Neuron (in vitro differentiated cells): Measurements from ENCODE around the gene SRRD.

ENCODE experiments used
- H2AFZ ChIP-seq: one replicate; pipeline ENCODE4 v1.6.1; 2013; ENCODE audit warnings: low read depth, mild to moderate bottlenecking, inconsistent platforms, low read length, moderate library complexity
- H3K27me3 ChIP-seq: one replicate; pipeline ENCODE4 v1.6.1; 2013; ENCODE audit warnings: low read length; ENCODE audit not compliant: insufficient read depth
- H3K36me3 ChIP-seq: one replicate; pipeline ENCODE4 v1.6.1; 2013; ENCODE audit warnings: low read length; ENCODE audit not compliant: insufficient read depth
- H3K4me1 ChIP-seq: one replicate; pipeline ENCODE4 v1.6.1; 2013; ENCODE audit warnings: low read length; ENCODE audit not compliant: insufficient read depth
- H3K4me3 ChIP-seq: 2 replicates; pipeline ENCODE4 v1.5.1; 2013; ENCODE audit warnings: mild to moderate bottlenecking, low read length, moderate library complexity
- H3K9me3 ChIP-seq: one replicate; pipeline ENCODE4 v1.6.1; 2013; ENCODE audit warnings: low read length

The SRRD gene

GRCh38 chr22:26447584-26448329 is 35.9 kb upstream of the SRRD start:
- H3K27me3 ChIP-seq = no peaks in the 10 kb centered on the region
- H3K9me3 ChIP-seq = no peaks in the 10 kb centered on the region
- H2AFZ ChIP-seq = no peak overlapping the region
- peaks cover 23% of the 10 kb centered on the region for H3K36me3 ChIP-seq
- H3K4me1 ChIP-seq = no peaks in the 10 kb centered on the region
- no peak overlapping the region for H3K4me3 ChIP-seq

GRCh38 chr22:26448334-26448733 is 35.3 kb upstream of the SRRD start:
- Histone ChIP-seq H3K27me3 (no peaks in the 10 kb centered on the region), H3K36me3 (peaks cover 28% of the 10 kb centered on the region), H3K4me3 (no peak overlapping the region), H3K4me1 (no peaks in the 10 kb centered on the region), H3K9me3 (no peaks in the 10 kb centered on the region), H2AFZ (no peak overlapping the region)

GRCh38 chr22:26448941-26449340 is 34.7 kb upstream of the SRRD start:
- Histone ChIP-seq H3K36me3 (peaks cover 35% of the 10 kb centered on the region), H3K9me3 (no peaks in the 10 kb centered on the region)

GRCh38 chr22:26450453-26451185 is 33.1 kb upstream of the SRRD start:
- no peaks in the 10 kb centered on the region for H3K4me1 ChIP-seq
- no peak overlapping the region for H2AFZ ChIP-seq
- no peak overlapping the region for H3K4me3 ChIP-seq
- no peaks in the 10 kb centered on the region for H3K27me3 ChIP-seq
- H3K9me3 ChIP-seq = no peaks in the 10 kb centered on the region
- H3K36me3 ChIP-seq = peaks cover 37% of the 10 kb centered on the region

More at GRCh38 chr22:26448941-26449340, 34.7 kb upstream of the SRRD start:
- Histone ChIP-seq H3K27me3 (no peaks in the 10 kb centered on the region), H3K4me3 (no peak overlapping the region), H2AFZ (no peak overlapping the region), H3K4me1 (no peaks in the 10 kb centered on the region)

- Histone ChIP-seq H3K36me3 (peaks cover 45% of the 10 kb centered on the region), H3K4me1 (no peaks in the 10 kb centered on the region), H3K9me3 (peaks cover 3% of the 10 kb centered on the region)
These were observed 31.3 kb upstream of the SRRD start for GRCh38 chr22:26452236-26453016.

GRCh38 chr22:26453216-26453615 is 30.5 kb upstream of the SRRD start:
- H3K9me3 ChIP-seq = peaks cover 3% of the 10 kb centered on the region
- H2AFZ ChIP-seq = no peak overlapping the region
- peaks cover 53% of the 10 kb centered on the region for H3K36me3 ChIP-seq
- no peaks in the 10 kb centered on the region for H3K27me3 ChIP-seq
- no peaks in the 10 kb centered on the region for H3K4me1 ChIP-seq
- H3K4me3 ChIP-seq = no peak overlapping the region

More at GRCh38 chr22:26452236-26453016, 31.3 kb upstream of the SRRD start:
- Histone ChIP-seq H3K4me3 (no peak overlapping the region), H3K27me3 (no peaks in the 10 kb centered on the region), H2AFZ (no peak overlapping the region)

GRCh38 chr22:26453812-26454500 is 29.7 kb upstream of the SRRD start:
- H2AFZ ChIP-seq = no peak overlapping the region
- H3K4me3 ChIP-seq = no peak overlapping the region
- H3K4me1 ChIP-seq = no peaks in the 10 kb centered on the region
- H3K9me3 ChIP-seq = peaks cover 3% of the 10 kb centered on the region
- H3K36me3 ChIP-seq = peaks cover 58% of the 10 kb centered on the region
- H3K27me3 ChIP-seq = no peaks in the 10 kb centered on the region

- no peaks in the 10 kb centered on the region for H3K27me3 ChIP-seq
- no peak overlapping the region for H3K4me3 ChIP-seq
- peaks cover 3% of the 10 kb centered on the region for H3K9me3 ChIP-seq
- H3K36me3 ChIP-seq = peaks cover 49% of the 10 kb centered on the region
- peaks cover 16% of the 10 kb centered on the region for H3K4me1 ChIP-seq
- no peak overlapping the region for H2AFZ ChIP-seq
These were observed 25.9 kb upstream of the SRRD start for GRCh38 chr22:26457661-26458272.

GRCh38 chr22:26460202-26460601 is 23.5 kb upstream of the SRRD start:
- H3K4me3 ChIP-seq = no peak overlapping the region
- H3K9me3 ChIP-seq = peaks cover 3% of the 10 kb centered on the region
- H3K27me3 ChIP-seq = no peaks in the 10 kb centered on the region
- H3K36me3 ChIP-seq = peaks cover 54% of the 10 kb centered on the region
- H2AFZ ChIP-seq = no peak overlapping the region
- H3K4me1 ChIP-seq = peaks cover 30% of the 10 kb centered on the region

- peaks cover 30% of the 10 kb centered on the region for H3K4me1 ChIP-seq
- no peaks in the 10 kb centered on the region for H3K9me3 ChIP-seq
- H3K36me3 ChIP-seq = peaks cover 60% of the 10 kb centered on the region
- H3K27me3 ChIP-seq = no peaks in the 10 kb centered on the region
- no peak overlapping the region for H2AFZ ChIP-seq
- no peak overlapping the region for H3K4me3 ChIP-seq
These were observed 22.4 kb upstream of the SRRD start for GRCh38 chr22:26461188-26461810.

- H3K9me3 ChIP-seq = no peaks in the 10 kb centered on the region
- no peak overlapping the region for H3K4me3 ChIP-seq
- no peak overlapping the region for H2AFZ ChIP-seq
- peaks cover 30% of the 10 kb centered on the region for H3K4me1 ChIP-seq
- peaks cover 66% of the 10 kb centered on the region for H3K36me3 ChIP-seq
- H3K27me3 ChIP-seq = no peaks in the 10 kb centered on the region
These were observed 21.6 kb upstream of the SRRD start for GRCh38 chr22:26462051-26462450.

- Histone ChIP-seq H3K27me3 (no peaks in the 10 kb centered on the region), H3K4me3 (no peak overlapping the region), H3K36me3 (peaks cover 66% of the 10 kb centered on the region), H3K4me1 (peaks cover 30% of the 10 kb centered on the region), H2AFZ (no peak overlapping the region), H3K9me3 (no peaks in the 10 kb centered on the region)
These were observed 21.0 kb upstream of the SRRD start for GRCh38 chr22:26462641-26463040.
